Posterior vena cava (tissue), 2 donors: ENCODE measurements around the gene HADHB. TPM values are rescaled to one million over a fixed set of nuclear protein-coding genes. Genes with fewer than 3 reads are reported as not detected.

Experiments used
- DNase-seq: peaks from one replicate; pipeline ENCODE4 v3.0.0-alpha.2; 2020; ENCODE audit warnings: low spot score
- intact Hi-C, 2 donors: fragments of 100-400 bp; cut with DNase I; formaldehyde crosslinking; loops; one replicate each; pipeline versions ENCODE4 v1.14.1 to v1.14.2; 2022 to 2023
- long read RNA-seq, 2 donors: library from polyadenylated mRNA; unstranded; transcript quantifications; one replicate each; pipeline ENCODE4 v2.0.0, GENCODE V29; 2020 to 2021
- total RNA-seq, 2 donors: library from RNA; stranded (reverse); fragmentation: NEBNext Ultra II Directional; extraction: Animal tissue kit (Norgen Biotek cat#: 25700); gene quantifications; one replicate each; pipeline ENCODE4 v1.2.1, GENCODE V29; 2021
- donor health status: DM: yes; HTN: yes; CAD: no.
- donor health status: DM: yes; HTN: yes; CAD: no.

Gene HADHB
- 100 to 1,000 TPM in 1 of 2 donors, 10 to 100 TPM in 1; 87.6 to 125 TPM for total RNA-seq
- long read RNA-seq, donor 1, transcript HADHB-201 (16 exons, 2,044 nt): major isoform, 43 of 46 reads
- long read RNA-seq, donor 1, partial matches to known transcripts: 2 of 46 reads
- long read RNA-seq, donor 1, other reads (novel, unspliced or antisense): 1 of 46 reads
- long read RNA-seq, donor 2, transcript HADHB-202 (14 exons, 1,588 nt): minor isoform, 6 of 435 reads
- long read RNA-seq, donor 2, transcript HADHB-208 (15 exons, 2,142 nt): minor isoform, 8 of 435 reads
- long read RNA-seq, donor 2, transcript HADHB-201 (16 exons, 2,044 nt): major isoform, 363 of 435 reads
- long read RNA-seq, donor 2, partial matches to known transcripts: 32 of 435 reads
- long read RNA-seq, donor 2, other reads (novel, unspliced or antisense): 22 of 435 reads

- intact Hi-C loops: loop anchor here in 1 of 2 donors (10.0 kb wide), 1 partner anchor 80 kb away; no protein-coding TSS in a partner anchor
Measured at GRCh38 chr2:26244309-26245230, at the start of gene HADHB, which contains the start of gene HADHA. Gene HADHB, plus strand, starts transcription at chr2:26244939. Its CDS starts 9,316 bp downstream, at chr2:26254255. Gene HADHA, minus strand, starts transcription at chr2:26244632. Its CDS starts 36 bp downstream, at chr2:26244596.

GRCh38 chr2:26195040-26195984, 49.4 kb upstream of the HADHB start:
- DNase-seq: no peak
- intact Hi-C loops: no loop called here

More at GRCh38 chr2:26244309-26245230, at the start of gene HADHB, which contains the start of gene HADHA:
- peak; percentile 96 for DNase-seq

GRCh38 chr2:26196683-26197418, 47.9 kb upstream of the HADHB start:
- no peak for DNase-seq
- intact Hi-C loops: no loop called here

- intact Hi-C loops: no loop called here
- no peak for DNase-seq
Measured at GRCh38 chr2:26197516-26197915, 47.2 kb upstream of the HADHB start.

- intact Hi-C loops: no loop called here
Measured at GRCh38 chr2:26202981-26203490, 41.7 kb upstream of the HADHB start.

GRCh38 chr2:26203906-26204305, 40.8 kb upstream of the HADHB start:
- intact Hi-C loops: no loop called here
- no peak for DNase-seq

More at GRCh38 chr2:26202981-26203490, 41.7 kb upstream of the HADHB start:
- DNase-seq: no peak

- DNase-seq: no peak
- intact Hi-C loops: no loop called here
Measured at GRCh38 chr2:26212011-26212410, 32.7 kb upstream of the HADHB start.

GRCh38 chr2:26214759-26215158, 30.0 kb upstream of the HADHB start:
- no peak for DNase-seq
- intact Hi-C loops: no loop called here

- no peak for DNase-seq
- intact Hi-C loops: no loop called here
Measured at GRCh38 chr2:26215833-26216232, 28.9 kb upstream of the HADHB start.

- intact Hi-C loops: no loop called here
- no peak for DNase-seq
Measured at GRCh38 chr2:26216587-26216986, 28.2 kb upstream of the HADHB start.

GRCh38 chr2:26217720-26218119, 27.0 kb upstream of the HADHB start:
- no peak for DNase-seq
- intact Hi-C loops: no loop called here

GRCh38 chr2:26223018-26223417, 21.7 kb upstream of the HADHB start:
- DNase-seq: no peak

GRCh38 chr2:26224095-26224494, 20.6 kb upstream of the HADHB start:
- DNase-seq: no peak
- intact Hi-C loops: no loop called here

More at GRCh38 chr2:26223018-26223417, 21.7 kb upstream of the HADHB start:
- intact Hi-C loops: no loop called here

GRCh38 chr2:26229595-26229994, 15.1 kb upstream of the HADHB start:
- DNase-seq: no peak
- intact Hi-C loops: no loop called here

GRCh38 chr2:26230806-26231205, 13.9 kb upstream of the HADHB start:
- DNase-seq: no peak
- intact Hi-C loops: no loop called here

GRCh38 chr2:26235089-26235488, 9.7 kb upstream of the HADHB start:
- no peak for DNase-seq
- intact Hi-C loops: no loop called here

GRCh38 chr2:26237868-26238267, 6.9 kb upstream of the HADHB start:
- no peak for DNase-seq

More at GRCh38 chr2:26237868-26238267, 6.9 kb upstream of the HADHB start:
- intact Hi-C loops: no loop called here
